Measurements from ENCODE around the gene RAB11FIP3.

DNA sequence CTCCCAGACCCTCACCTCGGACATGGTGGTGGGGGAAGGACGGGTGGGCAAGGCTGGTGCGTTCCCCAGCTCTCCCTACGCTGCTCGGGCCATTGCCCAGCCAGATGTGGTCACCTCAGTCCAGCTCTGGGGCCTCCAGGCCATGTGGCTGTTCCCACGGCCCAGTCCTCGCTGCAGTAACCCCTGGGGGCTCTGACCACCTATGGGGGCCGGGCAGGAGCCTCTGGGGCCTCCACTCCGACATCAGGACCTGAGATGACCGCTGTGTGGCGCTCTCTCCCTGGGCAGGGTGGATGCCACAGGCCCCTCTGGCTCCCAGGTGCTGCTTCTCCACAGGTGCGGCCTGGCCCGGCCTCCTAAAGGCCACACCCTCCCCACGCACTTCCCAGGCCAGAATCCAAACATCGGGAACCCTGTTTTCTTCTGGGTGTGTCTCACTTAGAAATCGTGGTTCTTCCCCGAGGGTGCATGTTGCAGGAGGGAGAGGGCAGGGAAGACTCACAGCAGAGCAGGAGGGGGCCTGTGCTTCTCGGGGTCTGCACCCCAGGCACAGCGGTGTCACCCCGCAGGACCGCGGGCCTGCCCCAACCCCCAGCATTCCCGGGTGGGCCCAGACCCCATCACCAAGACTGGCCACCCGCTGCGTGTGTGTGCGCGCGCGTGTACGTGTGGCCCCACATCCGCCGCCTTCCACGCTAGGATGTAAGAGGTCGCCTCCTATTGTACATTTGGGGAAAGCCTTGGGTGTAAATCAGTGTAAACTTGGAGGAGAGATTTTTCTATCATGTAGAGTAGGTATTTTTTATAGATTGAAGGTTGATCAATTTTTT, 96.1 kb downstream of the RAB11FIP3 start:
- TF ChIP-seq, protein P1, sequence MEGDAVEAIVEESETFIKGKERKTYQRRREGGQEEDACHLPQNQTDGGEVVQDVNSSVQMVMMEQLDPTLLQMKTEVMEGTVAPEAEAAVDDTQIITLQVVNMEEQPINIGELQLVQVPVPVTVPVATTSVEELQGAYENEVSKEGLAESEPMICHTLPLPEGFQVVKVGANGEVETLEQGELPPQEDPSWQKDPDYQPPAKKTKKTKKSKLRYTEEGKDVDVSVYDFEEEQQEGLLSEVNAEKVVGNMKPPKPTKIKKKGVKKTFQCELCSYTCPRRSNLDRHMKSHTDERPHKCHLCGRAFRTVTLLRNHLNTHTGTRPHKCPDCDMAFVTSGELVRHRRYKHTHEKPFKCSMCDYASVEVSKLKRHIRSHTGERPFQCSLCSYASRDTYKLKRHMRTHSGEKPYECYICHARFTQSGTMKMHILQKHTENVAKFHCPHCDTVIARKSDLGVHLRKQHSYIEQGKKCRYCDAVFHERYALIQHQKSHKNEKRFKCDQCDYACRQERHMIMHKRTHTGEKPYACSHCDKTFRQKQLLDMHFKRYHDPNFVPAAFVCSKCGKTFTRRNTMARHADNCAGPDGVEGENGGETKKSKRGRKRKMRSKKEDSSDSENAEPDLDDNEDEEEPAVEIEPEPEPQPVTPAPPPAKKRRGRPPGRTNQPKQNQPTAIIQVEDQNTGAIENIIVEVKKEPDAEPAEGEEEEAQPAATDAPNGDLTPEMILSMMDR (IDR thresholded peaks at IDR 0.05): no peak
- TF ChIP-seq POLR2A (IDR thresholded peaks at IDR 0.05): no peak

Measured in ovary (tissue), 3 donors.